Hepatocyte (in vitro differentiated cells): Measurements from ENCODE around the gene ADGRB3. TPM values are rescaled to one million over a fixed set of nuclear protein-coding genes. Genes with fewer than 3 reads are reported as not detected.

Experiments
- DNase-seq: peaks from one replicate; pipeline ENCODE4 v3.0.0-alpha.2; 2016; ENCODE audit warnings: low spot score
- H2AFZ ChIP-seq: fragments of 200-600 bp; sonication (generic); 2 replicates; pipeline ENCODE4 v1.6.0; 2016; ENCODE audit warnings: antibody characterized with exemption, mild to moderate bottlenecking
- H3K27ac ChIP-seq: fragments of 200-600 bp; sonication (generic); 2 replicates; pipeline ENCODE4 v1.5.1; 2016; ENCODE audit warnings: mild to moderate bottlenecking
- H3K27me3 ChIP-seq: fragments of 200-600 bp; sonication (generic); 2 replicates; pipeline ENCODE4 v1.6.1; 2016
- H3K36me3 ChIP-seq: fragments of 200-600 bp; sonication (generic); replicated peaks from 2 replicates; pipeline ENCODE4 v1.5.1; 2016; ENCODE audit warnings: low read depth; ENCODE audit not compliant: insufficient read depth
- H3K4me1 ChIP-seq: fragments of 200-600 bp; sonication (generic); 2 replicates; pipeline ENCODE4 v1.5.1; 2016; ENCODE audit warnings: mild to moderate bottlenecking, moderate library complexity; ENCODE audit not compliant: insufficient read depth
- H3K4me2 ChIP-seq: fragments of 200-600 bp; sonication (generic); 2 replicates; pipeline ENCODE4 v1.6.0; 2016
- H3K4me3 ChIP-seq: fragments of 200-600 bp; sonication (generic); 2 replicates; pipeline ENCODE4 v1.5.1; 2016; ENCODE audit warnings: mild to moderate bottlenecking
- H3K79me2 ChIP-seq: fragments of 200-600 bp; sonication (generic); 2 replicates; pipeline ENCODE4 v1.6.0; 2017; ENCODE audit warnings: mild to moderate bottlenecking
- H3K9me2 ChIP-seq: fragments of 200-600 bp; sonication (generic); replicated peaks from 2 replicates; pipeline ENCODE4 v1.6.0; 2017; ENCODE audit warnings: mild to moderate bottlenecking; ENCODE audit not compliant: insufficient read depth
- H3K9me3 ChIP-seq: fragments of 200-600 bp; sonication (generic); 2 replicates; pipeline ENCODE4 v1.5.1; 2016; ENCODE audit warnings: low read depth, mild to moderate bottlenecking
- H4K20me1 ChIP-seq: fragments of 200-600 bp; sonication (generic); 2 replicates; pipeline ENCODE4 v1.6.0; 2016; ENCODE audit warnings: mild to moderate bottlenecking; ENCODE audit not compliant: insufficient read depth, poor library complexity, severe bottlenecking
- CTCF ChIP-seq: fragments of 200-600 bp; sonication (generic); IDR thresholded peaks from 2 replicates; pipeline ENCODE4 v1.5.1; 2016; ENCODE audit warnings: antibody characterized with exemption, mild to moderate bottlenecking; ENCODE audit not compliant: poor library complexity
- EZH2 ChIP-seq: fragments of 200-600 bp; sonication (generic); IDR thresholded peaks from 2 replicates; pipeline ENCODE4 v1.6.1; 2016; ENCODE audit warnings: antibody characterized with exemption, mild to moderate bottlenecking, borderline replicate concordance
- EZH2phosphoT487 ChIP-seq: fragments of 200-600 bp; sonication (generic); IDR thresholded peaks from one replicate; pipeline ENCODE4 v1.6.1; 2018; ENCODE audit warnings: antibody characterized with exemption, mild to moderate bottlenecking, low read depth, moderate library complexity; ENCODE audit not compliant: unreplicated experiment, severe bottlenecking
- WGBS: methylation state at CpG from one replicate; pipeline ENCODE4 v1.1.6; 2016; ENCODE audit warnings: low lambda C conversion rate; ENCODE audit errors: missing lambda C conversion rate; 5-methylcytosine and 5-hydroxymethylcytosine counted together
- polyA plus RNA-seq: library from polyadenylated mRNA; unstranded; fragments of >200 nt; fragmentation: Nextera tagmentation; extraction: Ambion mirVana; gene quantifications from 2 replicates; pipeline ENCODE4 v1.2.1, GENCODE V29; 2016
- total RNA-seq: library from RNA; depleted of rRNA; stranded (reverse); fragments of >200 nt; gene quantifications from 2 replicates; pipeline ENCODE4 v1.2.3, GENCODE V29; 2014

Gene ADGRB3
- total and polyA plus RNA-seq, 2 experiments from 2014 or later: 0.17 to 2.2 TPM

- Histone ChIP-seq H3K36me3 (no peaks in the 10 kb centered on the region), H3K4me2 (no peak overlapping the region), H2AFZ (no peak overlapping the region), H4K20me1 (no peaks in the 10 kb centered on the region), H3K4me3 (no peak overlapping the region), H3K79me2 (no peaks in the 10 kb centered on the region), H3K27me3 (no peaks in the 10 kb centered on the region), H3K27ac (no peak overlapping the region), H3K4me1 (no peaks in the 10 kb centered on the region), H3K9me2 (no peaks in the 10 kb centered on the region), H3K9me3 (no peaks in the 10 kb centered on the region)
- no peak for DNase-seq
- 83% methylated on average over 2 of the region's 2 CpGs for WGBS
- TF ChIP-seq CTCF (no peak), EZH2 (no peak), EZH2phosphoT487 (no peak)
These were observed 467.3 kb downstream of the ADGRB3 start for GRCh38 chr6:69102416-69102815.

- Histone ChIP-seq H3K27ac (no peak overlapping the region), H3K4me3 (no peak overlapping the region), H3K79me2 (no peaks in the 10 kb centered on the region), H3K27me3 (no peaks in the 10 kb centered on the region), H3K4me2 (no peak overlapping the region), H4K20me1 (no peaks in the 10 kb centered on the region), H3K9me2 (no peaks in the 10 kb centered on the region), H3K36me3 (no peaks in the 10 kb centered on the region), H2AFZ (no peak overlapping the region), H3K4me1 (no peaks in the 10 kb centered on the region), H3K9me3 (no peaks in the 10 kb centered on the region)
- TF ChIP-seq EZH2: no peak
- TF ChIP-seq CTCF: no peak
- no peak for TF ChIP-seq EZH2phosphoT487
- WGBS: 74% methylated on average over 3 of the region's 3 CpGs
- no peak for DNase-seq
These were observed 470.2 kb downstream of the ADGRB3 start for GRCh38 chr6:69105288-69105687.

GRCh38 chr6:69106511-69106910 lies 471.4 kb downstream of the ADGRB3 start:
- no peaks in the 10 kb centered on the region for H3K36me3 ChIP-seq
- WGBS: 77% methylated on average over 3 of the region's 3 CpGs
- no peaks in the 10 kb centered on the region for H3K79me2 ChIP-seq
- no peak overlapping the region for H3K4me2 ChIP-seq
- no peaks in the 10 kb centered on the region for H3K9me3 ChIP-seq
- H3K27me3 ChIP-seq: no peaks in the 10 kb centered on the region
- no peak overlapping the region for H2AFZ ChIP-seq
- DNase-seq: no peak
- no peak overlapping the region for H3K27ac ChIP-seq
- no peaks in the 10 kb centered on the region for H4K20me1 ChIP-seq
- TF ChIP-seq EZH2phosphoT487 (no peak), CTCF (no peak), EZH2 (no peak)
- no peaks in the 10 kb centered on the region for H3K4me1 ChIP-seq
- H3K9me2 ChIP-seq: no peaks in the 10 kb centered on the region
- H3K4me3 ChIP-seq: no peak overlapping the region

GRCh38 chr6:69111301-69111700 lies 476.2 kb downstream of the ADGRB3 start:
- Histone ChIP-seq H3K9me3 (no peaks in the 10 kb centered on the region), H3K36me3 (no peaks in the 10 kb centered on the region), H3K27ac (peak overlapping the region; percentile 47), H3K4me1 (no peaks in the 10 kb centered on the region), H3K79me2 (no peaks in the 10 kb centered on the region), H3K9me2 (no peaks in the 10 kb centered on the region), H3K27me3 (no peaks in the 10 kb centered on the region), H4K20me1 (no peaks in the 10 kb centered on the region), H3K4me3 (no peak overlapping the region), H2AFZ (no peak overlapping the region), H3K4me2 (no peak overlapping the region)
- TF ChIP-seq EZH2: no peak
- no peak for TF ChIP-seq EZH2phosphoT487
- no peak for TF ChIP-seq CTCF
- WGBS: 56% methylated on average over 2 of the region's 2 CpGs
- peak; percentile 23 for DNase-seq
